Pancreas (tissue), 10 donors: ENCODE data around the gene MAIP1. TPM values are rescaled to one million over a fixed set of nuclear protein-coding genes. Genes with fewer than 3 reads are reported as not detected.

ENCODE experiments used
- ATAC-seq, 4 donors: fragments of 200-7000 bp; cut with Tn5 transposase; one replicate each; pipeline versions ENCODE4 v1.8.0 to v1.9.1; 2020; ENCODE audit warnings: mild to moderate bottlenecking in 4 of 4, moderate library complexity in 4 of 4
- DNase-seq, 6 donors: peaks; one replicate each; pipeline ENCODE4 v3.0.0-alpha.2; 2020
- FAIRE-seq: peaks from 2 replicates; lab custom pipeline; 2012; peaks lifted over from hg19 to GRCh38; lab: Jason Lieb, UNC
- H3K27ac ChIP-seq, 4 donors: fragments of 200-600 bp; sonication (generic); 1 replicate in 3 of 4; 2 replicates in 1 of 4; pipeline versions ENCODE4 v1.5.0 to v1.8.0; 2020
- H3K27me3 ChIP-seq, 4 donors: fragments of 200-600 bp; one replicate each; pipeline ENCODE4 v1.8.0; 2021
- H3K36me3 ChIP-seq, 3 donors: fragments of 200-600 bp; sonication (generic) in 1 of 3; one replicate each; pipeline versions ENCODE4 v1.5.0 to v1.8.0; 2020 to 2021
- H3K4me1 ChIP-seq, 3 donors: fragments of 200-600 bp; one replicate each; pipeline ENCODE4 v1.8.0; 2021
- H3K4me3 ChIP-seq, 4 donors: fragments of 200-600 bp; sonication (generic) in 2 of 4; one replicate each; pipeline versions ENCODE4 v1.5.0 to v1.8.0; 2020 to 2021
- H3K9me3 ChIP-seq, 4 donors: fragments of 200-600 bp; one replicate each; pipeline ENCODE4 v1.8.0; 2021
- WGBS, 2 donors: extraction: QIAGEN DNeasy Blood & Tissue Kit; methylation state at CpG; one replicate each; pipeline ENCODE4 v1.1.7; 2013; 5-methylcytosine and 5-hydroxymethylcytosine counted together
- intact Hi-C, 3 donors: fragments of 100-400 bp; cut with DNase I; formaldehyde crosslinking; loops; one replicate each; pipeline versions ENCODE4 v1.11.1 to v1.14.2; 2022
- polyA plus RNA-seq, 2 donors: library from polyadenylated mRNA; stranded (reverse); fragments of 200-250 nt; gene quantifications; one replicate each; pipeline ENCODE4 v1.2.3, GENCODE V29; 2013
- total RNA-seq, 6 donors: library from RNA; stranded (reverse); fragmentation: NEBNext Ultra II Directional in 4 of 6; extraction: Animal tissue kit (Norgen Biotek cat#: 25700) in 4 of 6; gene quantifications; one replicate each; pipeline versions ENCODE4 v1.2.1 to v1.2.4, GENCODE V29; 2021 to 2023
- TF ChIP-seq, protein P1 (sequence below), 4 donors: fragments of 200-600 bp; sonication (generic) in 3 of 4; IDR thresholded peaks; one replicate each; pipeline versions ENCODE4 v1.5.0 to v1.8.0; 2021; ENCODE audit warnings: antibody characterized with exemption in 4 of 4
- donor health status: healthy with polysubstance abuse.
- donor health status: DM: no; HTN: no; CAD: no; lungs with moderate emphysema.
- donor health status: DM: no; HTN: no; CAD: no.
- donor health status: control.
- donor health status: control.
- donor health status: Bipolar disorder and iron deficiency.
- donor health status: DM: yes; HTN: yes; CAD: no.
- donor health status: DM: no; HTN: no; CAD: no.
- donor health status: DM: no; HTN: no; CAD: no.
- donor health status: DM: yes; HTN: yes; CAD: no.

The MAIP1 gene
- total and polyA plus RNA-seq, 8 donors: 3.6 to 8.8 (median 6.4) TPM

GRCh38 chr2:199943373-199943772, 12.0 kb upstream of the MAIP1 start:
- Histone ChIP-seq H3K4me1 (peaks cover 5 to 10% (median 7%) of the 10 kb centered on the region in 3 donors), H3K4me3 (no peak overlapping the region), H3K27me3 (no peaks in the 10 kb centered on the region), H3K36me3 (peaks cover 0 to 6% (median 3%) of the 10 kb centered on the region in 3 donors), H3K9me3 (no peaks in the 10 kb centered on the region), H3K27ac (no peak overlapping the region)
- FAIRE-seq (no peak), ATAC-seq (no peak), DNase-seq (no peak)
- intact Hi-C loops: no loop called here
- 89% methylated on average over 4 of the region's 4 CpGs for WGBS, 2 donors
- TF ChIP-seq, protein P1, sequence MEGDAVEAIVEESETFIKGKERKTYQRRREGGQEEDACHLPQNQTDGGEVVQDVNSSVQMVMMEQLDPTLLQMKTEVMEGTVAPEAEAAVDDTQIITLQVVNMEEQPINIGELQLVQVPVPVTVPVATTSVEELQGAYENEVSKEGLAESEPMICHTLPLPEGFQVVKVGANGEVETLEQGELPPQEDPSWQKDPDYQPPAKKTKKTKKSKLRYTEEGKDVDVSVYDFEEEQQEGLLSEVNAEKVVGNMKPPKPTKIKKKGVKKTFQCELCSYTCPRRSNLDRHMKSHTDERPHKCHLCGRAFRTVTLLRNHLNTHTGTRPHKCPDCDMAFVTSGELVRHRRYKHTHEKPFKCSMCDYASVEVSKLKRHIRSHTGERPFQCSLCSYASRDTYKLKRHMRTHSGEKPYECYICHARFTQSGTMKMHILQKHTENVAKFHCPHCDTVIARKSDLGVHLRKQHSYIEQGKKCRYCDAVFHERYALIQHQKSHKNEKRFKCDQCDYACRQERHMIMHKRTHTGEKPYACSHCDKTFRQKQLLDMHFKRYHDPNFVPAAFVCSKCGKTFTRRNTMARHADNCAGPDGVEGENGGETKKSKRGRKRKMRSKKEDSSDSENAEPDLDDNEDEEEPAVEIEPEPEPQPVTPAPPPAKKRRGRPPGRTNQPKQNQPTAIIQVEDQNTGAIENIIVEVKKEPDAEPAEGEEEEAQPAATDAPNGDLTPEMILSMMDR (IDR thresholded peaks at IDR 0.05): no peak

GRCh38 chr2:199946196-199946595, 9.2 kb upstream of the MAIP1 start:
- peaks cover 5 to 10% (median 8%) of the 10 kb centered on the region in 3 donors for H3K4me1 ChIP-seq
- no peak for DNase-seq
- no peak for ATAC-seq
- no peak overlapping the region for H3K27ac ChIP-seq
- no peak overlapping the region for H3K4me3 ChIP-seq
- no peaks in the 10 kb centered on the region for H3K9me3 ChIP-seq
- no peak for FAIRE-seq
- 90 to 96% methylated on average over 1 of the region's 1 CpG for WGBS, 2 donors
- H3K36me3 ChIP-seq: peaks cover 0 to 7% (median 3%) of the 10 kb centered on the region in 3 donors
- H3K27me3 ChIP-seq: no peaks in the 10 kb centered on the region
- TF ChIP-seq, protein P1 (IDR thresholded peaks at IDR 0.05): no peak
- intact Hi-C loops: no loop called here

GRCh38 chr2:199946836-199947235, 8.5 kb upstream of the MAIP1 start:
- TF ChIP-seq, protein P1 (IDR thresholded peaks at IDR 0.05): no peak
- DNase-seq (no peak), FAIRE-seq (no peak), ATAC-seq (no peak)
- intact Hi-C loops: no loop called here
- Histone ChIP-seq H3K27me3 (no peaks in the 10 kb centered on the region), H3K4me1 (peaks cover 5 to 10% (median 10%) of the 10 kb centered on the region in 3 donors), H3K4me3 (no peak overlapping the region), H3K27ac (no peak overlapping the region), H3K9me3 (no peaks in the 10 kb centered on the region), H3K36me3 (peaks cover 0 to 7% (median 3%) of the 10 kb centered on the region in 3 donors)

DNA sequence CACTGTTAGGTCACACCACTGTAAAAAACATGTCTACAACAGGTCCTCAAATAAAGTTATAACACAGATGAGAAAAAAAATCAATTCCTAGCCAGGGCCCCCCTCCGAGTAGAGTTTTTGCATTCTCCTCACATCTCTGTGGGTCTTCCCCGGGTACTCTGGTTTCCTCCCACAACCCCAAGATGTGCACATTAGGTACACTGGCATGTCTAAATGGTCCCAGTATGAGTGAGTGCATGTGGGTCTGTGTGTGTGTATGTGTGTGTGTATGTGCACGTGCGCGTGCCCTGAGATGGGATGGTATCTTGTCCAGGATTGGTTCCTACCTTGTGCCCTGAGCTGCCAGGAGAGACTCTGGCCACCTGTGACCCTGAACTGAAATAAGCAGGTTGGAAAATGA, 5.0 kb upstream of the MAIP1 start:
- FAIRE-seq (no peak), DNase-seq (no peak), ATAC-seq (no peak)
- intact Hi-C loops: no loop called here
- Histone ChIP-seq H3K27me3 (no peaks in the 10 kb centered on the region), H3K36me3 (peaks cover 0 to 7% (median 3%) of the 10 kb centered on the region in 3 donors), H3K4me3 (no peak overlapping the region), H3K9me3 (no peaks in the 10 kb centered on the region), H3K27ac (no peak overlapping the region), H3K4me1 (peaks cover 6 to 13% (median 10%) of the 10 kb centered on the region in 3 donors)
- WGBS, 2 donors: 90 to 91% methylated on average over 5 of the region's 5 CpGs
- TF ChIP-seq, protein P1 (IDR thresholded peaks at IDR 0.05): no peak

DNA sequence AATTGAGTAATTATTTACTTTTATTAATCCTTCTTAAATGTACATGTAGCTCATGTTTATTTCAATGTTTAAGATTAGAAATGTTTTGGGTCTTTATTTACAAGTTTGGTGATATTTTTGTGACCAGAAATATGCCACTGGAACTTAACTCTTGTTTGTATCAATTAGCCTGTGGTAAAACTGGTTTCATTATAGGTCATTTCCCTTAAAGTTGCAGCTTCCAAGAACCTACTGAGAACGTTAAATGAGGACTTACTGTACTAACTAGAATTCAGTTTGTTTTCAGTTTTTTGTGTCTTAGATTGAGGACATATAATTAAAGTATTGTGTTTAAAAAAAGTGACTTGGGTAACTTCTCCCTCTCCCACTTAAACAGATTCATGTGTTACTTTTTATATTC, 4.4 kb upstream of the MAIP1 start:
- no peak overlapping the region for H3K4me3 ChIP-seq
- peaks cover 6 to 10% (median 10%) of the 10 kb centered on the region in 3 donors for H3K4me1 ChIP-seq
- FAIRE-seq (no peak), DNase-seq (no peak), ATAC-seq (no peak)
- intact Hi-C loops: no loop called here
- peaks cover 0 to 7% (median 3%) of the 10 kb centered on the region in 3 donors for H3K36me3 ChIP-seq
- WGBS, 2 donors: 56 to 69% methylated on average over 1 of the region's 1 CpG
- TF ChIP-seq, protein P1 (IDR thresholded peaks at IDR 0.05): no peak
- no peaks in the 10 kb centered on the region for H3K27me3 ChIP-seq
- H3K9me3 ChIP-seq: no peaks in the 10 kb centered on the region
- H3K27ac ChIP-seq: no peak overlapping the region
